ENCODE results near the gene ARL6IP5.

The ARL6IP5 gene

GRCh38 chr3:69126999-69127398 is 42.3 kb downstream of the ARL6IP5 start:
- no peaks in the 10 kb centered on the region for H3K9me3 ChIP-seq (ENCODE audit: insufficient read depth, low read depth, low read length)
- DNase-seq: peak in 1 of 2 donors; percentile 42
- H3K9ac ChIP-seq (ENCODE audit: low read length): no peak overlapping the region
- H4K91ac ChIP-seq (ENCODE audit: low read depth, low read length): no peak overlapping the region
- WGBS (ENCODE audit: extremely low coverage, insufficient coverage, insufficient read length): no CpG with 5 or more reads among the region's 2 CpGs
- no peaks in the 10 kb centered on the region for H3K4me1 ChIP-seq (ENCODE audit: control insufficient read depth in 1 of 2, insufficient read depth in 2 of 2, low read length in 2 of 2)
- H4K12ac ChIP-seq (ENCODE audit: low read depth, low read length): no peak overlapping the region
- H3K79me1 ChIP-seq (ENCODE audit: low read length): no peaks in the 10 kb centered on the region
- no peak overlapping the region for H3K14ac ChIP-seq (ENCODE audit: low read length)
- no peak overlapping the region for H2BK120ac ChIP-seq (ENCODE audit: insufficient read depth, low read length, poor library complexity)
- H3K79me2 ChIP-seq (ENCODE audit: control insufficient read depth, insufficient read depth, low read length, poor library complexity): no peaks in the 10 kb centered on the region
- H2BK5ac ChIP-seq (ENCODE audit: low read depth, low read length, poor library complexity): no peak overlapping the region
- no peak overlapping the region for H3K23ac ChIP-seq (ENCODE audit: low read length)
- H3K36me3 ChIP-seq (ENCODE audit: control insufficient read depth in 1 of 2, insufficient read depth in 2 of 2, low read length in 2 of 2): no peaks in the 10 kb centered on the region
- no peak overlapping the region for H3K4me3 ChIP-seq (ENCODE audit: low read depth, low read length)
- no peak overlapping the region for H4K8ac ChIP-seq (ENCODE audit: low read depth, low read length)
- H3K18ac ChIP-seq (ENCODE audit: low read length): no peak overlapping the region
- H2AFZ ChIP-seq (ENCODE audit: insufficient read depth, low read length, poor library complexity): no peak overlapping the region
- H3K27ac ChIP-seq (ENCODE audit: low read depth, low read length): no peak overlapping the region
- H3K4me2 ChIP-seq (ENCODE audit: low read length): no peak overlapping the region
- no peaks in the 10 kb centered on the region for H3K27me3 ChIP-seq (ENCODE audit: insufficient read depth, low read length)
- no peak overlapping the region for H2AK5ac ChIP-seq (ENCODE audit: low read length)
- no peak overlapping the region for H2BK12ac ChIP-seq (ENCODE audit: low read length)
- no peak overlapping the region for H3K4ac ChIP-seq (ENCODE audit: low read depth, low read length)

DNA sequence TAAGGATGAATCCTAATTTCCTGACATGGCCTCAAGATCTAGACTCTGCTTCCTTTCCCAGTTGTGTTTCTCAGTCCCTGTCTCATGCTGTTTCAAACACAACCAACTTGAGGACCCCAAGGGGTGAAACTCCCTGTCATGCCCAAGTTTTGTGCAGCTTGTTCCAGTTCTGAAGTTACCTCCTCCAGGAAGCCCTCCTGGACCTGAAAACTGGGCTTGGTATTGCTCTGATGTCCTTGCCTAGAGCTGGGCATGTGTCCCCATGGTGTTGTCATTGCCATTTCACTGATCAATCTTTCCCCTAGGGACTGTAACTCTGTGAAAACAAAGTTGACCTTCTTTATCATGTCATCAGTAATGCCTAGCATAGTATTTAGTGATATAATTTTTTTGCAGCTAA is 43.8 kb downstream of the ARL6IP5 start:
- Histone ChIP-seq H3K4ac (ENCODE audit: low read depth, low read length) (no peak overlapping the region), H3K14ac (ENCODE audit: low read length) (no peak overlapping the region), H3K9ac (ENCODE audit: low read length) (peak overlapping the region; percentile 27), H4K91ac (ENCODE audit: low read depth, low read length) (no peak overlapping the region), H2BK120ac (ENCODE audit: insufficient read depth, low read length, poor library complexity) (no peak overlapping the region), H3K9me3 (ENCODE audit: insufficient read depth, low read depth, low read length) (no peaks in the 10 kb centered on the region), H4K8ac (ENCODE audit: low read depth, low read length) (no peak overlapping the region), H3K4me3 (ENCODE audit: low read depth, low read length) (no peak overlapping the region), H3K27me3 (ENCODE audit: insufficient read depth, low read length) (no peaks in the 10 kb centered on the region), H3K4me1 (ENCODE audit: control insufficient read depth in 1 of 2, insufficient read depth in 2 of 2, low read length in 2 of 2) (no peaks in the 10 kb centered on the region), H2BK12ac (ENCODE audit: low read length) (no peak overlapping the region), H3K18ac (ENCODE audit: low read length) (no peak overlapping the region), H3K27ac (ENCODE audit: low read depth, low read length) (no peak overlapping the region), H2AFZ (ENCODE audit: insufficient read depth, low read length, poor library complexity) (no peak overlapping the region), H3K36me3 (ENCODE audit: control insufficient read depth in 1 of 2, insufficient read depth in 2 of 2, low read length in 2 of 2) (no peaks in the 10 kb centered on the region), H2BK5ac (ENCODE audit: low read depth, low read length, poor library complexity) (no peak overlapping the region), H3K23ac (ENCODE audit: low read length) (no peak overlapping the region), H4K12ac (ENCODE audit: low read depth, low read length) (no peak overlapping the region), H3K4me2 (ENCODE audit: low read length) (no peak overlapping the region), H2AK5ac (ENCODE audit: low read length) (no peak overlapping the region), H3K79me2 (ENCODE audit: control insufficient read depth, insufficient read depth, low read length, poor library complexity) (no peaks in the 10 kb centered on the region), H3K79me1 (ENCODE audit: low read length) (no peaks in the 10 kb centered on the region)
- DNase-seq: peak in 1 of 2 donors; percentile 61

DNA sequence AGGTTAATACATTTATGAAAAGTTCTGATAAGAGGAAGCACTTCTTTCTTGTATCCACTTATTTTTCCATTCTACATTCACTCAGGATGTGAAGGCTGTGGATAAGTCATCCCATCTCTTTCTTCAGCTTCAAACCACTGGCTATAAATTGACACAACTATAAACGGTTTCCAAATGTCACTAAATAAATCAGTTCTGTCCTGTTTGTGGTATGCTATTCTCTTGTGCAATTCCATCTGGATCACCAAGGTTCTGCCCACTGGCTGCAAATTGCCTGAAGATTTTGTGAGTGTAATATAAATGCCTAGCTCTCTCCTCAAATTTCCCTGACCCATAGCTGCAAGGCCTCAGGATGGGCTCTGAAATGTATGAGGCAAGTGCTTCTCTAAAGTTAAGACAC is 44.8 kb downstream of the ARL6IP5 start:
- Histone ChIP-seq H3K79me2 (ENCODE audit: control insufficient read depth, insufficient read depth, low read length, poor library complexity) (no peaks in the 10 kb centered on the region), H3K4me3 (ENCODE audit: low read depth, low read length) (no peak overlapping the region), H3K4me2 (ENCODE audit: low read length) (no peak overlapping the region), H4K8ac (ENCODE audit: low read depth, low read length) (no peak overlapping the region), H2BK120ac (ENCODE audit: insufficient read depth, low read length, poor library complexity) (no peak overlapping the region), H3K27ac (ENCODE audit: low read depth, low read length) (no peak overlapping the region), H4K91ac (ENCODE audit: low read depth, low read length) (no peak overlapping the region), H2BK5ac (ENCODE audit: low read depth, low read length, poor library complexity) (no peak overlapping the region), H2AK5ac (ENCODE audit: low read length) (no peak overlapping the region), H3K36me3 (ENCODE audit: control insufficient read depth in 1 of 2, insufficient read depth in 2 of 2, low read length in 2 of 2) (no peaks in the 10 kb centered on the region), H3K4ac (ENCODE audit: low read depth, low read length) (no peak overlapping the region), H4K12ac (ENCODE audit: low read depth, low read length) (no peak overlapping the region), H3K4me1 (ENCODE audit: control insufficient read depth in 1 of 2, insufficient read depth in 2 of 2, low read length in 2 of 2) (no peaks in the 10 kb centered on the region), H2AFZ (ENCODE audit: insufficient read depth, low read length, poor library complexity) (no peak overlapping the region), H3K27me3 (ENCODE audit: insufficient read depth, low read length) (no peaks in the 10 kb centered on the region), H2BK12ac (ENCODE audit: low read length) (no peak overlapping the region), H3K9ac (ENCODE audit: low read length) (no peak overlapping the region), H3K79me1 (ENCODE audit: low read length) (no peaks in the 10 kb centered on the region), H3K14ac (ENCODE audit: low read length) (no peak overlapping the region), H3K9me3 (ENCODE audit: insufficient read depth, low read depth, low read length) (no peaks in the 10 kb centered on the region), H3K23ac (ENCODE audit: low read length) (no peak overlapping the region), H3K18ac (ENCODE audit: low read length) (no peak overlapping the region)
- WGBS (ENCODE audit: extremely low coverage, insufficient coverage, insufficient read length): no CpG with 5 or more reads among the region's 1 CpG
- DNase-seq: no peak

- no peaks in the 10 kb centered on the region for H3K27me3 ChIP-seq (ENCODE audit: insufficient read depth, low read length)
- no peak overlapping the region for H3K4me3 ChIP-seq (ENCODE audit: low read depth, low read length)
- H2AK5ac ChIP-seq (ENCODE audit: low read length): no peak overlapping the region
- H4K91ac ChIP-seq (ENCODE audit: low read depth, low read length): no peak overlapping the region
- H3K4ac ChIP-seq (ENCODE audit: low read depth, low read length): no peak overlapping the region
- DNase-seq: no peak
- no peak overlapping the region for H2AFZ ChIP-seq (ENCODE audit: insufficient read depth, low read length, poor library complexity)
- no peak overlapping the region for H2BK12ac ChIP-seq (ENCODE audit: low read length)
- H3K79me2 ChIP-seq (ENCODE audit: control insufficient read depth, insufficient read depth, low read length, poor library complexity): no peaks in the 10 kb centered on the region
- no peaks in the 10 kb centered on the region for H3K36me3 ChIP-seq (ENCODE audit: control insufficient read depth in 1 of 2, insufficient read depth in 2 of 2, low read length in 2 of 2)
- H3K9me3 ChIP-seq (ENCODE audit: insufficient read depth, low read depth, low read length): no peaks in the 10 kb centered on the region
- H3K4me2 ChIP-seq (ENCODE audit: low read length): no peak overlapping the region
- H4K12ac ChIP-seq (ENCODE audit: low read depth, low read length): no peak overlapping the region
- H3K79me1 ChIP-seq (ENCODE audit: low read length): no peaks in the 10 kb centered on the region
- no peak overlapping the region for H2BK5ac ChIP-seq (ENCODE audit: low read depth, low read length, poor library complexity)
- H3K9ac ChIP-seq (ENCODE audit: low read length): no peak overlapping the region
- no peak overlapping the region for H3K18ac ChIP-seq (ENCODE audit: low read length)
- no peak overlapping the region for H3K27ac ChIP-seq (ENCODE audit: low read depth, low read length)
- no peak overlapping the region for H3K14ac ChIP-seq (ENCODE audit: low read length)
- no peaks in the 10 kb centered on the region for H3K4me1 ChIP-seq (ENCODE audit: control insufficient read depth in 1 of 2, insufficient read depth in 2 of 2, low read length in 2 of 2)
- H4K8ac ChIP-seq (ENCODE audit: low read depth, low read length): no peak overlapping the region
- no peak overlapping the region for H3K23ac ChIP-seq (ENCODE audit: low read length)
- no peak overlapping the region for H2BK120ac ChIP-seq (ENCODE audit: insufficient read depth, low read length, poor library complexity)
Measured at GRCh38 chr3:69130689-69131088, 46.0 kb downstream of the ARL6IP5 start.

- Histone ChIP-seq H3K23ac (ENCODE audit: low read length) (no peak overlapping the region), H3K36me3 (ENCODE audit: control insufficient read depth in 1 of 2, insufficient read depth in 2 of 2, low read length in 2 of 2) (no peaks in the 10 kb centered on the region), H2AFZ (ENCODE audit: insufficient read depth, low read length, poor library complexity) (no peak overlapping the region), H3K4me3 (ENCODE audit: low read depth, low read length) (no peak overlapping the region), H3K9me3 (ENCODE audit: insufficient read depth, low read depth, low read length) (no peaks in the 10 kb centered on the region), H3K14ac (ENCODE audit: low read length) (no peak overlapping the region), H3K27me3 (ENCODE audit: insufficient read depth, low read length) (no peaks in the 10 kb centered on the region), H3K9ac (ENCODE audit: low read length) (no peak overlapping the region), H3K4me2 (ENCODE audit: low read length) (no peak overlapping the region), H2BK12ac (ENCODE audit: low read length) (no peak overlapping the region), H3K79me2 (ENCODE audit: control insufficient read depth, insufficient read depth, low read length, poor library complexity) (no peaks in the 10 kb centered on the region), H3K79me1 (ENCODE audit: low read length) (no peaks in the 10 kb centered on the region), H2BK120ac (ENCODE audit: insufficient read depth, low read length, poor library complexity) (no peak overlapping the region), H4K12ac (ENCODE audit: low read depth, low read length) (no peak overlapping the region), H2AK5ac (ENCODE audit: low read length) (no peak overlapping the region), H3K27ac (ENCODE audit: low read depth, low read length) (no peak overlapping the region), H3K18ac (ENCODE audit: low read length) (no peak overlapping the region), H3K4me1 (ENCODE audit: control insufficient read depth in 1 of 2, insufficient read depth in 2 of 2, low read length in 2 of 2) (no peaks in the 10 kb centered on the region), H3K4ac (ENCODE audit: low read depth, low read length) (no peak overlapping the region), H4K91ac (ENCODE audit: low read depth, low read length) (no peak overlapping the region), H4K8ac (ENCODE audit: low read depth, low read length) (no peak overlapping the region), H2BK5ac (ENCODE audit: low read depth, low read length, poor library complexity) (no peak overlapping the region)
- peak in 1 of 2 donors; percentile 30 for DNase-seq
Measured at GRCh38 chr3:69137005-69137404, 52.3 kb downstream of the ARL6IP5 start.

Data from trophoblast cell (in vitro differentiated cells and primary cell).